Measurements from ENCODE around the gene PKDREJ.

DNA sequence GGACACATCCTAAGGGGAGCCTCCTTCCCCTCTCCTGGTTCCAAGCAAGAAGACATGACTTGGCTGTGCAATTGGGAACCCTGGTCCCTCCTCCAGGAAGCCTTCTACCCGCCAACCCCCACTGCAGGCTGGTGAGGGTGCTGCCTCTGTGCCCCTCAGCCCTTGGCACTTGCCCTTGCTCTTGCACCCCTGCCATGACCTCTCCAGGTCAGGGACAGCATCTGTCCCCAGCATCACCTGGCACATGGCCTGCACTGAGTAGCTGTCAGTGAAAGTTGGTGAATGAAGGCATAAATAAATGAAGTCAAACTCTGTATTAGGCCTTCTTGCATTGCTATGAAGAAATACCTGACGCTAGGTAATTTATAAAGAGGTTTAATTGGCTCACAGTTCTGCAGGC is 31.6 kb upstream of the PKDREJ start:
- no peak for TF ChIP-seq CTCF (IDR thresholded peaks at IDR 0.05)
- no peak for TF ChIP-seq ZFX (IDR thresholded peaks at IDR 0.05; ENCODE audit: borderline replicate concordance)

All from 22Rv1 (cell line).